ENCODE data around the gene ARHGAP42. TPM values are rescaled to one million over a fixed set of nuclear protein-coding genes. Genes with fewer than 3 reads are reported as not detected.

The ARHGAP42 gene
- total and polyA plus RNA-seq, 2 of the 4 experiments (the other 2 are of a cell fraction), result 2.9 to 7.3 TPM

DNA sequence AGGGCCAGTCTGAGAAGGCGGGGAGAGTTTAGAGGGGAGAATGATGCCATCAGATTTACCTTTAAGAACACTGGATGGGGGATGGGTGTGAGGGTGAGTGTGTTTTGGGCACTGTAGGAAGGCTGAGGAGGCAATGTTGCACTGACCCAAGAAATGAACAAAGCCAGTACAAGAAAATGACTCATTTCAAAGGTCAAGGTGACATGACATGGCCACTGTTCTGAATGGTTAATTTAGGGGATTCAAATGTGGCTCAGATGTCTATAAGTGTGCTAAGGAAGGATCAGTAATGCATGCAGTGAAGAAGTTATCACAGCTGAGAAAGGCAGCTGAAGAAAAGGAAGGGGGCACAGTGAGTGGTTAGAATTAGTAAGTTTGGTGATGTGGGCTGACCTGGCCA lies 312.7 kb downstream of the ARHGAP42 start:
- H3K23ac ChIP-seq (ENCODE audit: low read depth, low read length), result no peak overlapping the region
- H2BK15ac ChIP-seq (ENCODE audit: low read depth, low read length), result no peak overlapping the region
- BruUV-seq (replicated peaks), result no TSS peak
- ATAC-seq (ENCODE audit: low read depth), result no peak
- H4K8ac ChIP-seq (ENCODE audit: low read depth in 2 of 2, low read length in 2 of 2), result no peak overlapping the region
- H2BK120ac ChIP-seq (ENCODE audit: low read depth, low read length), result no peak overlapping the region
- no peak overlapping the region for H3K56ac ChIP-seq (ENCODE audit: extremely low read depth, insufficient read depth, low read length)
- H3K79me1 ChIP-seq (ENCODE audit: low read depth in 1 of 2, low read length in 2 of 2), result no peaks in the 10 kb centered on the region
- H2BK20ac ChIP-seq (ENCODE audit: low read depth, low read length), result no peak overlapping the region
- no peak overlapping the region for H3K4ac ChIP-seq (ENCODE audit: low read depth, low read length)
- H3K4me3 ChIP-seq (ENCODE audit: insufficient read depth, low read depth, low read length), result no peak overlapping the region
- no peak overlapping the region for H2BK5ac ChIP-seq (ENCODE audit: low read depth, low read length, poor library complexity, severe bottlenecking)
- H3K27me3 ChIP-seq (ENCODE audit: control insufficient read depth, insufficient read depth, low read length), result no peaks in the 10 kb centered on the region; the same call in 1 of the 2 replicates
- in situ Hi-C loops (cut with MboI; ENCODE audit: low sequenced_read_pairs) (no loop called here), dilution Hi-C loops (cut with HindIII; ENCODE audit: low sequenced_read_pairs, unreplicated experiment) (no loop called here), intact Hi-C loops (cut with micrococcal nuclease) (no loop called here)
- no peak overlapping the region for H3K9ac ChIP-seq (ENCODE audit: low read depth, low read length)
- no peak overlapping the region for H3K4me2 ChIP-seq (ENCODE audit: low read depth, low read length)
- ChIA-PET POLR2A (ENCODE audit: unreplicated experiment) (no interaction called here), CTCF (no interaction called here)
- H3K27ac ChIP-seq (ENCODE audit: insufficient read depth, low read length), result no peak overlapping the region
- no CpG with 5 or more reads among the region's 1 CpG for WGBS, 2 experiments (ENCODE audit: extremely low coverage in 2 of 2, insufficient read length in 1 of 2)
- no peak overlapping the region for H2AFZ ChIP-seq (replicated peaks; ENCODE audit: low read length, poor library complexity)
- H4K91ac ChIP-seq (ENCODE audit: insufficient read depth, low read depth, low read length), result no peak overlapping the region
- H2AK5ac ChIP-seq (ENCODE audit: low read depth, low read length), result no peak overlapping the region
- no peak for DNase-seq
- H4K20me1 ChIP-seq (ENCODE audit: insufficient read depth, low read length), result no peaks in the 10 kb centered on the region
- H4K5ac ChIP-seq (ENCODE audit: low read depth, low read length), result no peak overlapping the region
- no peaks in the 10 kb centered on the region for H3K9me1 ChIP-seq (ENCODE audit: insufficient read depth, low read length)
- TF ChIP-seq POLR2A (IDR thresholded peaks at IDR 0.05; ENCODE audit: low read depth, low read length) (no peak), NFE2L2 (IDR thresholded peaks at IDR 0.05; ENCODE audit: low read depth, low read length) (no peak), SMC3 (IDR thresholded peaks at IDR 0.05; ENCODE audit: low read depth, low read length) (no peak), CEBPB (IDR thresholded peaks at IDR 0.05; ENCODE audit: low read depth, low read length) (no peak), RFX5 (IDR thresholded peaks at IDR 0.05; ENCODE audit: low read depth, low read length) (no peak), MXI1 (IDR thresholded peaks at IDR 0.05; ENCODE audit: borderline replicate concordance, low read depth, low read length) (no peak), RAD21 (IDR thresholded peaks at IDR 0.05; ENCODE audit: low read length) (no peak), BHLHE40 (IDR thresholded peaks at IDR 0.05; ENCODE audit: low read depth, low read length) (no peak), RCOR1 (IDR thresholded peaks at IDR 0.05; ENCODE audit: insufficient replicate concordance, low read length) (no peak), CHD1 (IDR thresholded peaks at IDR 0.05; ENCODE audit: low read depth, low read length) (no peak), FOS (IDR thresholded peaks at IDR 0.05; ENCODE audit: low read depth, low read length) (no peak), MAFK (IDR thresholded peaks at IDR 0.05; ENCODE audit: low read depth, low read length) (no peak), MAZ (IDR thresholded peaks at IDR 0.05; ENCODE audit: borderline replicate concordance, low read depth, low read length) (no peak)
- TF ChIP-seq, protein P1, sequence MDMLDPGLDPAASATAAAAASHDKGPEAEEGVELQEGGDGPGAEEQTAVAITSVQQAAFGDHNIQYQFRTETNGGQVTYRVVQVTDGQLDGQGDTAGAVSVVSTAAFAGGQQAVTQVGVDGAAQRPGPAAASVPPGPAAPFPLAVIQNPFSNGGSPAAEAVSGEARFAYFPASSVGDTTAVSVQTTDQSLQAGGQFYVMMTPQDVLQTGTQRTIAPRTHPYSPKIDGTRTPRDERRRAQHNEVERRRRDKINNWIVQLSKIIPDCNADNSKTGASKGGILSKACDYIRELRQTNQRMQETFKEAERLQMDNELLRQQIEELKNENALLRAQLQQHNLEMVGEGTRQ (IDR thresholded peaks at IDR 0.05; ENCODE audit: low read depth, low read length), result no peak
- TF ChIP-seq, protein P2, sequence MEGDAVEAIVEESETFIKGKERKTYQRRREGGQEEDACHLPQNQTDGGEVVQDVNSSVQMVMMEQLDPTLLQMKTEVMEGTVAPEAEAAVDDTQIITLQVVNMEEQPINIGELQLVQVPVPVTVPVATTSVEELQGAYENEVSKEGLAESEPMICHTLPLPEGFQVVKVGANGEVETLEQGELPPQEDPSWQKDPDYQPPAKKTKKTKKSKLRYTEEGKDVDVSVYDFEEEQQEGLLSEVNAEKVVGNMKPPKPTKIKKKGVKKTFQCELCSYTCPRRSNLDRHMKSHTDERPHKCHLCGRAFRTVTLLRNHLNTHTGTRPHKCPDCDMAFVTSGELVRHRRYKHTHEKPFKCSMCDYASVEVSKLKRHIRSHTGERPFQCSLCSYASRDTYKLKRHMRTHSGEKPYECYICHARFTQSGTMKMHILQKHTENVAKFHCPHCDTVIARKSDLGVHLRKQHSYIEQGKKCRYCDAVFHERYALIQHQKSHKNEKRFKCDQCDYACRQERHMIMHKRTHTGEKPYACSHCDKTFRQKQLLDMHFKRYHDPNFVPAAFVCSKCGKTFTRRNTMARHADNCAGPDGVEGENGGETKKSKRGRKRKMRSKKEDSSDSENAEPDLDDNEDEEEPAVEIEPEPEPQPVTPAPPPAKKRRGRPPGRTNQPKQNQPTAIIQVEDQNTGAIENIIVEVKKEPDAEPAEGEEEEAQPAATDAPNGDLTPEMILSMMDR (conservative IDR thresholded peaks at IDR 0.05; ENCODE audit: low read depth, low read length), result no peak
- TF ChIP-seq, protein P3, sequence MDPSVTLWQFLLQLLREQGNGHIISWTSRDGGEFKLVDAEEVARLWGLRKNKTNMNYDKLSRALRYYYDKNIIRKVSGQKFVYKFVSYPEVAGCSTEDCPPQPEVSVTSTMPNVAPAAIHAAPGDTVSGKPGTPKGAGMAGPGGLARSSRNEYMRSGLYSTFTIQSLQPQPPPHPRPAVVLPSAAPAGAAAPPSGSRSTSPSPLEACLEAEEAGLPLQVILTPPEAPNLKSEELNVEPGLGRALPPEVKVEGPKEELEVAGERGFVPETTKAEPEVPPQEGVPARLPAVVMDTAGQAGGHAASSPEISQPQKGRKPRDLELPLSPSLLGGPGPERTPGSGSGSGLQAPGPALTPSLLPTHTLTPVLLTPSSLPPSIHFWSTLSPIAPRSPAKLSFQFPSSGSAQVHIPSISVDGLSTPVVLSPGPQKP (IDR thresholded peaks at IDR 0.05; ENCODE audit: borderline replicate concordance, low read depth, low read length), result no peak
- no peaks in the 10 kb centered on the region for H3K4me1 ChIP-seq (ENCODE audit: control insufficient read depth, insufficient read depth, low read length)
- no peaks in the 10 kb centered on the region for H3K36me3 ChIP-seq (ENCODE audit: control insufficient read depth, insufficient read depth, low read length)
- H3K18ac ChIP-seq (ENCODE audit: low read depth, low read length), result no peak overlapping the region
- no peaks in the 10 kb centered on the region for H3K9me3 ChIP-seq (ENCODE audit: control insufficient read depth, insufficient read depth, low read length)
- H3K14ac ChIP-seq (replicated peaks; ENCODE audit: low read depth, low read length), result no peak overlapping the region
- no peak overlapping the region for H2AK9ac ChIP-seq (replicated peaks; ENCODE audit: low read depth, low read length, poor library complexity)

All from IMR-90 (cell line).